NT2/D1 (cell line): ENCODE measurements around the gene ZSWIM8.

Experiments used
- YY1 ChIP-seq: IDR thresholded peaks from 2 replicates; pipeline ENCODE4 v1.6.1; 2011; ENCODE audit not compliant: insufficient read length, insufficient read depth
- ZNF274 ChIP-seq: IDR thresholded peaks from 2 replicates; pipeline ENCODE4 v1.6.1; 2011; ENCODE audit warnings: mild to moderate bottlenecking, low read depth, low read length

DNA sequence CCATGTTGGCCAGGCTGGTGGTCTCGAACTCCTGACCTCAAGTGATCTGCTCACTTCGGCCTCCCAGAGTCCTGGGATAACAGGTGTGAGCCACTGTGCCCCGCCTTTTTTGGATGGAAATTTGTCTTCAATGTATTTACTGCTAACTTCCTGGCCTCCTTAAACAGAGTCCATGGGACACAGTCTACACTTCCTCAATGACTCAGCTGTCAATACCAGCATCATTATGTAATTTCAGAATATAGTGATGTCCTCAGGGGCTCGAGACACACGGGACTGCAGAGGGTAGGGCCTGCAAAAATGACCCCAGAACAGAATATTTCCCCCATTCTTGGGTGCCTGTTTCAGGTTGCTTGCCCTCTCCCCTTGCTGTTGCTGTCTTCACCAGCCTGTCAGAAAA lies 57.9 kb downstream of the ZSWIM8 start:
- TF ChIP-seq ZNF274, result no peak
- no peak for TF ChIP-seq YY1
